Testis (tissue), 2 donors: ENCODE results near the gene CPNE6.
"Not testable (repeated sequence)": the region's sequence is repeated elsewhere in the genome, so short reads cannot be mapped to it uniquely, and the experiment has no call there.

Experiments
- POLR2A ChIP-seq: fragments of 450-650 bp; IDR thresholded peaks from one replicate; pipeline ENCODE4 v1.6.1; 2017; ENCODE audit warnings: antibody characterized with exemption, mild to moderate bottlenecking, moderate library complexity
- TF ChIP-seq, protein P1 (sequence below), 3 experiments: fragments of 450-650 bp in 2 of 3; fragments of 200-600 bp in 1 of 3; sonication (generic) in 1 of 3; IDR thresholded peaks; one replicate each; pipeline ENCODE4 v1.5.1; 2016 to 2019; ENCODE audit warnings: antibody characterized with exemption in 3 of 3, mild to moderate bottlenecking in 2 of 3, moderate library complexity in 1 of 3

- TF ChIP-seq, protein P1, sequence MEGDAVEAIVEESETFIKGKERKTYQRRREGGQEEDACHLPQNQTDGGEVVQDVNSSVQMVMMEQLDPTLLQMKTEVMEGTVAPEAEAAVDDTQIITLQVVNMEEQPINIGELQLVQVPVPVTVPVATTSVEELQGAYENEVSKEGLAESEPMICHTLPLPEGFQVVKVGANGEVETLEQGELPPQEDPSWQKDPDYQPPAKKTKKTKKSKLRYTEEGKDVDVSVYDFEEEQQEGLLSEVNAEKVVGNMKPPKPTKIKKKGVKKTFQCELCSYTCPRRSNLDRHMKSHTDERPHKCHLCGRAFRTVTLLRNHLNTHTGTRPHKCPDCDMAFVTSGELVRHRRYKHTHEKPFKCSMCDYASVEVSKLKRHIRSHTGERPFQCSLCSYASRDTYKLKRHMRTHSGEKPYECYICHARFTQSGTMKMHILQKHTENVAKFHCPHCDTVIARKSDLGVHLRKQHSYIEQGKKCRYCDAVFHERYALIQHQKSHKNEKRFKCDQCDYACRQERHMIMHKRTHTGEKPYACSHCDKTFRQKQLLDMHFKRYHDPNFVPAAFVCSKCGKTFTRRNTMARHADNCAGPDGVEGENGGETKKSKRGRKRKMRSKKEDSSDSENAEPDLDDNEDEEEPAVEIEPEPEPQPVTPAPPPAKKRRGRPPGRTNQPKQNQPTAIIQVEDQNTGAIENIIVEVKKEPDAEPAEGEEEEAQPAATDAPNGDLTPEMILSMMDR (IDR thresholded peaks at IDR 0.05), result not testable (repeated sequence)
- not testable (repeated sequence) for TF ChIP-seq POLR2A
These were observed 40.0 kb upstream of the CPNE6 start for GRCh38 chr14:24031331-24031730.
